WERI-Rb-1 (cell line): Measurements from ENCODE around the gene CDHR3.

Experiments
- DNase-seq: peaks from one replicate; pipeline ENCODE4 v3.0.0-alpha.2; 2020
- H3K27ac ChIP-seq: fragments of 250-450 bp; sonication (Bioruptor Pico); 2 replicates; pipeline ENCODE4 v1.5.1; 2020; ENCODE audit warnings: mild to moderate bottlenecking, moderate library complexity
- H3K27me3 ChIP-seq: fragments of 250-450 bp; sonication (Bioruptor Pico); 2 replicates; pipeline ENCODE4 v1.5.1; 2021; ENCODE audit warnings: mild to moderate bottlenecking, low read depth, moderate library complexity; ENCODE audit not compliant: insufficient read depth, severe bottlenecking
- H3K36me3 ChIP-seq: fragments of 250-450 bp; sonication (Bioruptor Pico); 2 replicates; pipeline ENCODE4 v1.5.1; 2020; ENCODE audit warnings: mild to moderate bottlenecking, moderate library complexity
- H3K4me3 ChIP-seq: 2 replicates; pipeline ENCODE4 v1.5.1; 2011; ENCODE audit warnings: low read depth, mild to moderate bottlenecking, control low read depth, low read length
- H3K9me3 ChIP-seq: fragments of 250-450 bp; sonication (Bioruptor Pico); 2 replicates; pipeline ENCODE4 v1.5.1; 2021; ENCODE audit warnings: mild to moderate bottlenecking, moderate library complexity; ENCODE audit not compliant: severe bottlenecking
- TF ChIP-seq, protein P1 (sequence below): IDR thresholded peaks from 2 replicates; pipeline ENCODE4 v1.5.1; 2011; ENCODE audit warnings: low read depth, mild to moderate bottlenecking, control low read depth, inconsistent platforms, low read length

CDHR3 gene

DNA sequence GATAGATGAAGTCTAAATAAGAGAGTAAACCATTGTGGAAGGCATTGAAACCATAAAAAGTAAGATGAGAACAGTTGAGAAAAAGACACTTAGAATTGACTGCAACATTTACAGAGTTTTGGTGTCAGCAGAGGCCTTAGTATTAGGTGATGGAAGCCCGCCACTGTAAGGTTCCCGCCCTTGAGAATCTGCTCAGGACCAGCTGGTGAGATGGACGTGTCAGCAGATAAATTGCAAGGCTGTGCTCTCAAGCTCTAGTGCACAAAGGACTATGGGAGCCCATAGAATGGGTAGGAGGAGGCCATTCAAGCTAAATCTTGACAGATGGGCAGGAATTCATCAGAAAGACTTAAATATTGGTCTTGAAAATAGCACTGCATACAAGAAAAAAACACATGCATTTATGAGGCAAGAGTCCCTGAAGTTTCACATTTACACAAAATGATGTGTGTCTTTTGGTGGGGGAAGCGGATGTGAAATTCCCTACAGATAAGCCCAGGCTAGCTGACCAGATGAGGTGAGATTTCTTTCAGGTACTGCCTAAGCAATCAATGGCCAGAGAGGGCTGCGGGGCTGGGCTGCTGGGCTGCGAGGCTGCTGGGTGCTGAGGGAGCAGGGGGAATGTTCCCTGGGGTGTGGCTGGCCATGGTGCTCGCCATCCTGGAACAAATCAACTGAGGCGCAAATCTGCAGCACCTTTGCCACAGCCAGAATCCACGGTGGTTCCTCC, 106.6 kb downstream of the CDHR3 start:
- DNase-seq, result no peak
- no peak overlapping the region for H3K27ac ChIP-seq
- no peak overlapping the region for H3K4me3 ChIP-seq
- no peaks in the 10 kb centered on the region for H3K9me3 ChIP-seq
- no peaks in the 10 kb centered on the region for H3K27me3 ChIP-seq
- TF ChIP-seq, protein P1, sequence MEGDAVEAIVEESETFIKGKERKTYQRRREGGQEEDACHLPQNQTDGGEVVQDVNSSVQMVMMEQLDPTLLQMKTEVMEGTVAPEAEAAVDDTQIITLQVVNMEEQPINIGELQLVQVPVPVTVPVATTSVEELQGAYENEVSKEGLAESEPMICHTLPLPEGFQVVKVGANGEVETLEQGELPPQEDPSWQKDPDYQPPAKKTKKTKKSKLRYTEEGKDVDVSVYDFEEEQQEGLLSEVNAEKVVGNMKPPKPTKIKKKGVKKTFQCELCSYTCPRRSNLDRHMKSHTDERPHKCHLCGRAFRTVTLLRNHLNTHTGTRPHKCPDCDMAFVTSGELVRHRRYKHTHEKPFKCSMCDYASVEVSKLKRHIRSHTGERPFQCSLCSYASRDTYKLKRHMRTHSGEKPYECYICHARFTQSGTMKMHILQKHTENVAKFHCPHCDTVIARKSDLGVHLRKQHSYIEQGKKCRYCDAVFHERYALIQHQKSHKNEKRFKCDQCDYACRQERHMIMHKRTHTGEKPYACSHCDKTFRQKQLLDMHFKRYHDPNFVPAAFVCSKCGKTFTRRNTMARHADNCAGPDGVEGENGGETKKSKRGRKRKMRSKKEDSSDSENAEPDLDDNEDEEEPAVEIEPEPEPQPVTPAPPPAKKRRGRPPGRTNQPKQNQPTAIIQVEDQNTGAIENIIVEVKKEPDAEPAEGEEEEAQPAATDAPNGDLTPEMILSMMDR, result no peak
- no peaks in the 10 kb centered on the region for H3K36me3 ChIP-seq

DNA sequence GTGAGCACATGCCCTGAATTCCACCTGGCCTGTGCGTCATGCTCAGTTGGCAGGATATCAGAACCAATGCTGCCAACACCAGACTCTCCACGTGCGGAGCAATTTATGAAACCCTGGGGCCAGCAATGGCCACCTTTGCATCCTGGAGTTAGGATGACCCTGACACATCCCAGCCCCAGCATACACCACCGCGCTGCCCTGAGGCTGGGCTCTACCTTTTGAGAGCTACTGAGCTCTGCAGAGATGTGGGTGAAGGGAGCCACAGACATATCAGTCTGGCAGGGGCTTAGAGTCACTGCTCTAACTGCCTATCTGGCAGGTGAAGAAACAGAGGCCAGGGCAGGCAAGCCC, 107.1 kb downstream of the CDHR3 start:
- no peak for DNase-seq
- Histone ChIP-seq H3K27ac (no peak overlapping the region), H3K9me3 (no peaks in the 10 kb centered on the region), H3K27me3 (no peaks in the 10 kb centered on the region), H3K36me3 (no peaks in the 10 kb centered on the region), H3K4me3 (no peak overlapping the region)
- TF ChIP-seq, protein P1, result no peak

DNA sequence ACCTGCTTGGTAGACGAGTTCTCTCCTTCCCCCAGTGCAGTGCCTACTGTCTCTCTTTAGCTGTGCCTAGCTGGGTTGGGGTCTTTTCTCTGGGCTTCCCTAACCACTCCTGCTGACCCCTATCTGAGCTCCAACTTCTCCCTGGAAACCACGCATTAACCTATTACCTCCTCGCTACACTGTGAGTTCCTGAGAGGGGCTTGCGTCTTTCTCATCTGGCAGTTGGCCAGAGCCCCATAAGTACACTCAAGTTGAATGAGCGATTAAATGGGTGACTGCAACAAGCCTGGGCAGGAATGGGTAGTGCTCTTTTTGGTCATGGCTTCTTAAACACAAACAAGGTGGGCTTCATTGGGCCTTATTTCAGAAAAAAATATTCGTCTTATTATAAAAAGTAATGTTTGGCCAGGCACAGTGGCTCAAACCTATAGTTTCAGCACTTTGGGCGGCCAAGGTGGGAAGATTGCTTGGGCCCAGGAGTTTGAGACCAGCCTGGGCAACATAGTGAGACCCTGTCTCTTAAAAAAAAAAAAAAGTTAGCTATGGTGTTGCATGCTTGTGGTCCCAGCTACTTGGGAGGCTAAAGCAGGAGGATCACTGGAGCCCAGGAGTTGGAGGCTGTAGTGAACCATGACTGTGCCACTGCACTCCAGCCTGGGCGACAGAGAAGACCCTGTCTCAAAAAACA, 107.6 kb downstream of the CDHR3 start:
- Histone ChIP-seq H3K27ac (no peak overlapping the region), H3K36me3 (no peaks in the 10 kb centered on the region), H3K4me3 (no peak overlapping the region), H3K9me3 (no peaks in the 10 kb centered on the region), H3K27me3 (no peaks in the 10 kb centered on the region)
- no peak for DNase-seq
- TF ChIP-seq, protein P1, result no peak

DNA sequence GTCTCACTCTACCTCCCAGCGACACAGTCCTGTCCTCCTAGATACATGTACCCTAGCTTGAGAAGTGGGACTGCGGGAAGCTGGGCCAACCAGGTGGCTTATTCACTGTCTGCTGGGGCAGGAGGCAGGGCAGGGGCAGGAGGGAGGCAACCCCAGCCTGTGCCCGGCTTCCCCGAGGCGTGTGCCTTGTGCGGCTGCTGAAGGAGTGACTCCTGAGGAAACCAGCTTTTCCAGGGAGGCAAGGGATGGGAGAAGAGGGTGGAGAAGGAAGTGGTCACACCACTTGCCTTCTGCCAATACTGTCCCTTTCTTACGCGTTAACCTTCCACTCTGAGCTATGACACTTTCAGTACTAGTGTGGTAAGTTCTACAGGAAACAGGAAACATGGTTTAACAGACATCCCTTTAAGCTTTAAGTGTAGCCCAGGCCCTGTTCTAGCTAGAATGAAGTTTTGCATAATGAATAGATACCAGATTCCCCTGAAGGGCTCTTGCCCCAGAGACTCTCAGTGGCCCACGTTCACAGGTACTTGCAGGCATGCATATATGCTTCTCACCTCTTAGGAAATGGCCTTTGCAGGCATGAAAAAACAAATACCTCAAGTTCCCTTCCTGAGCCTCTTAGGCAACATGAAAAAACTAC, 108.4 kb downstream of the CDHR3 start:
- Histone ChIP-seq H3K9me3 (no peaks in the 10 kb centered on the region), H3K27ac (no peak overlapping the region; the same call in 1 of the 2 replicates), H3K36me3 (no peaks in the 10 kb centered on the region), H3K4me3 (no peak overlapping the region), H3K27me3 (no peaks in the 10 kb centered on the region)
- DNase-seq, result no peak
- TF ChIP-seq, protein P1, result no peak

DNA sequence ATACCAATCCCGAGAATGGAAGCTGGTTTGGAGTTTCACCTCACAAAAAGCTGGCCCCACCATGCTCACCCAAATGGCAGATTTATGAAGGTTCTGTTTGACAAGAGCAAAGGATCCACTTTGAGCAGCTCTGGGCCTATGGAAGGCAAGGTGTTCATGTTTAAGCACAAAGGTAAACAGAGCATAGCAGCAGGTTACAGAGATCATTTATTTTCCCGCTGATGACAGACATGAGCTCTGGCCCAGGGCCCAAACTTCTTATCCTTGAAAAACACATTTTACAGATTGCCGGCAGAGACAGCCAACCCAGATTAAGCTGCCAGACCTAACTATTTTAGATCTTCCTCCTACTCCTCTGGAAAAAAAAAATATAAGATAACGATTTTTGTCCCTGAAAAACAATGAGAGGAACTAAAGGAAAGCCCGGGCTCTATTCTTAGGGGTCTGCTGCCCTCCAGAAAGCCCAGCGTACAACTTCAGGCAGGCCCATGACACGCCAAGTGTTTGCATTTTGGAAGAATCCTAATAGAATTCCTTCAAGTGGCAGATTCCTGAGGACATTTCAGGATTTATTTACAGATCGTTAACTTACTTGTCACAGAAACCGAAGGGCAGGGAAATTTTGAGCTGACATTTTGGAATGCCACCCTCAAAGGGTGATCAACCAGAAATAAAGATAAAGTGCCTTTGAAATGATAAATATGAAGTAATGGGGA, 109.1 kb downstream of the CDHR3 start:
- Histone ChIP-seq H3K9me3 (no peaks in the 10 kb centered on the region), H3K36me3 (no peaks in the 10 kb centered on the region), H3K4me3 (no peak overlapping the region), H3K27ac (peak overlapping the region; percentile 33), H3K27me3 (no peaks in the 10 kb centered on the region)
- TF ChIP-seq, protein P1, result no peak
- DNase-seq, result no peak
